DMS79 (cell line): ENCODE data around the gene GPAM.
A peak's percentile ranks its signal among the peaks of the same experiment; 100 is the strongest.
"Not testable (repeated sequence)": the region's sequence is repeated elsewhere in the genome, so short reads cannot be mapped to it uniquely, and the experiment has no call there.

Experiments
- DNase-seq: peaks from one replicate; lab custom pipeline; 2025; lab: John Stamatoyannopoulos, UW

The GPAM gene

GRCh38 chr10:112183329-112184051, at the start of gene GPAM:
GPAM (minus strand) TSS chr10:112183765; CDS start chr10:112181784, 1,981 bp downstream.
- DNase-seq: peak; percentile 29

GRCh38 chr10:112232670-112233069, 49.1 kb upstream of the GPAM start:
- DNase-seq: peak; percentile 51

GRCh38 chr10:112231602-112232400, 48.2 kb upstream of the GPAM start:
- no peak for DNase-seq

GRCh38 chr10:112230325-112230988, 46.9 kb upstream of the GPAM start:
- no peak for DNase-seq

- no peak for DNase-seq
Observed at GRCh38 chr10:112229901-112230300, 46.3 kb upstream of the GPAM start.

- no peak for DNase-seq
Observed at GRCh38 chr10:112229096-112229495, 45.5 kb upstream of the GPAM start.

- not testable (repeated sequence) for DNase-seq
Observed at GRCh38 chr10:112228366-112229088, 45.0 kb upstream of the GPAM start.

- peak; percentile 38 for DNase-seq
Observed at GRCh38 chr10:112227331-112227987, 43.9 kb upstream of the GPAM start.

GRCh38 chr10:112226439-112227248, 43.1 kb upstream of the GPAM start:
- peak; percentile 63 for DNase-seq

GRCh38 chr10:112225771-112226438, 42.3 kb upstream of the GPAM start:
- no peak for DNase-seq

- DNase-seq: no peak
Observed at GRCh38 chr10:112224933-112225529, 41.5 kb upstream of the GPAM start.

GRCh38 chr10:112223725-112224124, 40.2 kb upstream of the GPAM start:
- no peak for DNase-seq

GRCh38 chr10:112222799-112223198, 39.2 kb upstream of the GPAM start:
- DNase-seq: no peak

GRCh38 chr10:112221545-112221944, 38.0 kb upstream of the GPAM start:
- no peak for DNase-seq

- no peak for DNase-seq
Observed at GRCh38 chr10:112218960-112219359, 35.4 kb upstream of the GPAM start.

GRCh38 chr10:112218036-112218390, 34.4 kb upstream of the GPAM start:
- no peak for DNase-seq

GRCh38 chr10:112217386-112218035, 33.9 kb upstream of the GPAM start:
- DNase-seq: no peak

GRCh38 chr10:112216966-112217365, 33.4 kb upstream of the GPAM start:
- no peak for DNase-seq

- DNase-seq: no peak
Observed at GRCh38 chr10:112216151-112216550, 32.6 kb upstream of the GPAM start.
